CD14-positive monocyte (primary cell): ENCODE results near the gene CCBE1. TPM values are rescaled to one million over a fixed set of nuclear protein-coding genes. Genes with fewer than 3 reads are reported as not detected.

Experiments
- DNase-seq, 3 donors: peaks; one replicate each; pipeline ENCODE4 v3.0.0-alpha.2; 2011 to 2022
- H2AFZ ChIP-seq: 2 replicates; pipeline ENCODE4 v1.6.0; 2012; ENCODE audit warnings: mild to moderate bottlenecking, low read depth, low read length, inconsistent platforms; ENCODE audit not compliant: insufficient read depth, poor library complexity, severe bottlenecking
- H3K27ac ChIP-seq, 2 donors: 1 replicate in 1 of 2; 2 replicates in 1 of 2; pipeline ENCODE4 v1.5.1; 2012 to 2013; ENCODE audit warnings: low read length in 2 of 2, control low read depth in 1 of 2, inconsistent platforms in 1 of 2, low read depth in 1 of 2, mild to moderate bottlenecking in 1 of 2
- H3K27me3 ChIP-seq, 2 donors: one replicate each; pipeline versions ENCODE4 v1.6.0 to v1.6.1; 2011 to 2013; ENCODE audit warnings: low read length in 2 of 2; ENCODE audit not compliant: control insufficient read depth in 2 of 2, insufficient read depth in 2 of 2
- H3K36me3 ChIP-seq, 2 donors: replicated peaks in 1 of 2; 1 replicate in 1 of 2; 2 replicates in 1 of 2; pipeline versions ENCODE4 v1.5.1 to v1.6.1; 2012 to 2013; ENCODE audit warnings: low read length in 2 of 2, control low read depth in 1 of 2, inconsistent platforms in 1 of 2, mild to moderate bottlenecking in 1 of 2; ENCODE audit not compliant: insufficient read depth in 2 of 2, control insufficient read depth in 1 of 2
- H3K4me1 ChIP-seq, 2 donors: 1 replicate in 1 of 2; 2 replicates in 1 of 2; pipeline versions ENCODE4 v1.5.1 to v1.6.1; 2012 to 2013; ENCODE audit warnings: low read length in 2 of 2, control low read depth in 1 of 2, inconsistent platforms in 1 of 2, mild to moderate bottlenecking in 1 of 2, moderate library complexity in 1 of 2; ENCODE audit not compliant: insufficient read depth in 2 of 2, control insufficient read depth in 1 of 2
- H3K4me2 ChIP-seq: replicated peaks from 2 replicates; pipeline ENCODE3; 2012; ENCODE audit warnings: low read length, moderate library complexity, mild to moderate bottlenecking; ENCODE audit not compliant: poor library complexity, severe bottlenecking; ENCODE audit errors: extremely low read depth
- H3K4me3 ChIP-seq, 3 experiments: fragments of 200-600 bp in 1 of 3; sonication (generic) in 1 of 3; replicated peaks in 1 of 3; 1 replicate in 2 of 3; 2 replicates in 1 of 3; pipeline ENCODE4 v1.5.1; 2011 to 2013; ENCODE audit warnings: low read length in 3 of 3, mild to moderate bottlenecking in 3 of 3, control low read depth in 2 of 3, low read depth in 2 of 3, inconsistent platforms in 1 of 3, moderate library complexity in 1 of 3
- H3K79me2 ChIP-seq: 2 replicates; pipeline ENCODE4 v1.6.0; 2012; ENCODE audit warnings: mild to moderate bottlenecking, control low read depth, inconsistent platforms, low read length, moderate library complexity; ENCODE audit not compliant: insufficient read depth
- H3K9ac ChIP-seq: 2 replicates; pipeline ENCODE4 v1.6.0; 2017; ENCODE audit warnings: low read length, mild to moderate bottlenecking; ENCODE audit not compliant: insufficient read depth, poor library complexity, severe bottlenecking
- H3K9me3 ChIP-seq, 2 donors: replicated peaks in 1 of 2; 1 replicate in 1 of 2; 2 replicates in 1 of 2; pipeline versions ENCODE4 v1.5.1 to v1.6.1; 2012 to 2013; ENCODE audit warnings: low read length in 2 of 2, control low read depth in 1 of 2; ENCODE audit not compliant: control insufficient read depth in 1 of 2, insufficient read depth in 1 of 2
- H4K20me1 ChIP-seq: 2 replicates; pipeline ENCODE4 v1.6.0; 2012; ENCODE audit warnings: mild to moderate bottlenecking, low read length, control low read depth, moderate library complexity; ENCODE audit not compliant: insufficient read depth
- H3K27ac Mint-ChIP-seq, 7 donors: one replicate each; pipeline ENCODE4 v1.8.0; 2020; ENCODE audit warnings: mild to moderate bottlenecking in 7 of 7, mixed read lengths in 7 of 7, moderate library complexity in 6 of 7, inconsistent platforms in 2 of 7
- H3K27me3 Mint-ChIP-seq, 3 donors: one replicate each; pipeline ENCODE4 v1.8.0; 2021 to 2022; ENCODE audit warnings: low read depth in 3 of 3, mild to moderate bottlenecking in 3 of 3, mixed read lengths in 3 of 3, moderate library complexity in 3 of 3, inconsistent platforms in 1 of 3
- H3K36me3 Mint-ChIP-seq, 2 donors: one replicate each; pipeline ENCODE4 v1.8.0; 2020; ENCODE audit warnings: mixed read lengths in 2 of 2, inconsistent platforms in 1 of 2, mild to moderate bottlenecking in 1 of 2
- H3K4me1 Mint-ChIP-seq: one replicate; pipeline ENCODE4 v1.8.0; 2020; ENCODE audit warnings: mild to moderate bottlenecking, mixed read lengths
- H3K4me3 Mint-ChIP-seq, 2 donors: one replicate each; pipeline ENCODE4 v1.8.0; 2020; ENCODE audit warnings: mild to moderate bottlenecking in 2 of 2, mixed read lengths in 2 of 2, moderate library complexity in 1 of 2
- H3K9me3 Mint-ChIP-seq, 7 donors: one replicate each; pipeline ENCODE4 v1.8.0; 2020 to 2022; ENCODE audit warnings: mixed read lengths in 7 of 7, mild to moderate bottlenecking in 6 of 7, moderate library complexity in 6 of 7, inconsistent platforms in 2 of 7
- WGBS: methylation state at CpG from one replicate; pipeline ENCODE4 v1.1.5; 2013; ENCODE audit warnings: missing lambda C conversion rate; ENCODE audit not compliant: insufficient coverage; 5-methylcytosine and 5-hydroxymethylcytosine counted together
- intact Hi-C, 2 donors: fragments of 100-400 bp; cut with micrococcal nuclease; formaldehyde crosslinking; loops; one replicate each; pipeline versions ENCODE4 v1.15.0 to v1.15.1; 2023
- polyA plus RNA-seq, 3 donors: library from polyadenylated mRNA; depleted of rRNA in 1 of 3; unstranded in 2 of 3; stranded (reverse) in 1 of 3; fragments of 300-500 nt in 2 of 3; fragments of >200 nt in 1 of 3; fragmentation: Illumina TruSeq in 2 of 3; gene quantifications; 1 replicate in 2 of 3; 2 replicates in 1 of 3; pipeline ENCODE4 v1.2.3, GENCODE V29; 2012 to 2021
- TF ChIP-seq, protein P1 (sequence below): fragments of 200-600 bp; IDR thresholded peaks from one replicate; pipeline ENCODE4 v1.8.0; 2022; ENCODE audit warnings: antibody characterized with exemption, mild to moderate bottlenecking

The CCBE1 gene
- polyA plus RNA-seq, 3 donors: not detected

- Histone ChIP-seq H3K36me3 (no peaks in the 10 kb centered on the region), H3K4me2 (no peak overlapping the region), H3K27me3 (no peaks in the 10 kb centered on the region), H3K9me3 (no peaks in the 10 kb centered on the region), H3K27ac (no peak overlapping the region), H2AFZ (no peak overlapping the region), H3K4me3 (no peak overlapping the region), H4K20me1 (no peaks in the 10 kb centered on the region), H3K4me1 (no peaks in the 10 kb centered on the region), H3K79me2 (no peaks in the 10 kb centered on the region), H3K9ac (no peak overlapping the region)
- TF ChIP-seq, protein P1, sequence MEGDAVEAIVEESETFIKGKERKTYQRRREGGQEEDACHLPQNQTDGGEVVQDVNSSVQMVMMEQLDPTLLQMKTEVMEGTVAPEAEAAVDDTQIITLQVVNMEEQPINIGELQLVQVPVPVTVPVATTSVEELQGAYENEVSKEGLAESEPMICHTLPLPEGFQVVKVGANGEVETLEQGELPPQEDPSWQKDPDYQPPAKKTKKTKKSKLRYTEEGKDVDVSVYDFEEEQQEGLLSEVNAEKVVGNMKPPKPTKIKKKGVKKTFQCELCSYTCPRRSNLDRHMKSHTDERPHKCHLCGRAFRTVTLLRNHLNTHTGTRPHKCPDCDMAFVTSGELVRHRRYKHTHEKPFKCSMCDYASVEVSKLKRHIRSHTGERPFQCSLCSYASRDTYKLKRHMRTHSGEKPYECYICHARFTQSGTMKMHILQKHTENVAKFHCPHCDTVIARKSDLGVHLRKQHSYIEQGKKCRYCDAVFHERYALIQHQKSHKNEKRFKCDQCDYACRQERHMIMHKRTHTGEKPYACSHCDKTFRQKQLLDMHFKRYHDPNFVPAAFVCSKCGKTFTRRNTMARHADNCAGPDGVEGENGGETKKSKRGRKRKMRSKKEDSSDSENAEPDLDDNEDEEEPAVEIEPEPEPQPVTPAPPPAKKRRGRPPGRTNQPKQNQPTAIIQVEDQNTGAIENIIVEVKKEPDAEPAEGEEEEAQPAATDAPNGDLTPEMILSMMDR: no peak
- no peaks in the 10 kb centered on the region for H3K36me3 Mint-ChIP-seq
- no peaks in the 10 kb centered on the region for H3K4me1 Mint-ChIP-seq
- H3K27me3 Mint-ChIP-seq: peaks cover 0 to 5% (median 1%) of the 10 kb centered on the region in 3 donors
- DNase-seq: no peak
- H3K9me3 Mint-ChIP-seq: peaks cover 0 to 4% (median 0%) of the 10 kb centered on the region in 7 donors
- no peak overlapping the region for H3K4me3 Mint-ChIP-seq
- intact Hi-C loops: no loop called here
- no peak overlapping the region for H3K27ac Mint-ChIP-seq
- 33% methylated on average over 1 of the region's 2 CpGs for WGBS
Observed at GRCh38 chr18:59675346-59675745, 21.9 kb downstream of the CCBE1 start.

GRCh38 chr18:59674903-59675270 lies 22.3 kb downstream of the CCBE1 start:
- Histone ChIP-seq H3K4me1 (no peaks in the 10 kb centered on the region), H3K9me3 (no peaks in the 10 kb centered on the region), H3K4me2 (no peak overlapping the region), H3K79me2 (no peaks in the 10 kb centered on the region), H4K20me1 (no peaks in the 10 kb centered on the region), H3K27ac (no peak overlapping the region), H3K36me3 (no peaks in the 10 kb centered on the region), H3K27me3 (no peaks in the 10 kb centered on the region), H2AFZ (no peak overlapping the region), H3K9ac (no peak overlapping the region), H3K4me3 (no peak overlapping the region)
- H3K27me3 Mint-ChIP-seq: peaks cover 0 to 2% (median 0%) of the 10 kb centered on the region in 3 donors
- no peaks in the 10 kb centered on the region for H3K9me3 Mint-ChIP-seq
- H3K4me3 Mint-ChIP-seq: no peak overlapping the region
- no peaks in the 10 kb centered on the region for H3K36me3 Mint-ChIP-seq
- H3K27ac Mint-ChIP-seq: no peak overlapping the region
- no peak for DNase-seq
- no peaks in the 10 kb centered on the region for H3K4me1 Mint-ChIP-seq
- TF ChIP-seq, protein P1: no peak
- intact Hi-C loops: no loop called here
- no CpG with 5 or more reads among the region's 1 CpG for WGBS
